HG03354 (cell line): ENCODE measurements around the gene PACSIN1.

Source experiments
- ATAC-seq: cut with Tn5 transposase; IDR thresholded peaks from one replicate; pipeline ENCODE4 v1.9.1; 2021; ENCODE audit warnings: mild to moderate bottlenecking; ENCODE audit not compliant: unreplicated experiment, poor library complexity, severe bottlenecking

Gene PACSIN1

DNA sequence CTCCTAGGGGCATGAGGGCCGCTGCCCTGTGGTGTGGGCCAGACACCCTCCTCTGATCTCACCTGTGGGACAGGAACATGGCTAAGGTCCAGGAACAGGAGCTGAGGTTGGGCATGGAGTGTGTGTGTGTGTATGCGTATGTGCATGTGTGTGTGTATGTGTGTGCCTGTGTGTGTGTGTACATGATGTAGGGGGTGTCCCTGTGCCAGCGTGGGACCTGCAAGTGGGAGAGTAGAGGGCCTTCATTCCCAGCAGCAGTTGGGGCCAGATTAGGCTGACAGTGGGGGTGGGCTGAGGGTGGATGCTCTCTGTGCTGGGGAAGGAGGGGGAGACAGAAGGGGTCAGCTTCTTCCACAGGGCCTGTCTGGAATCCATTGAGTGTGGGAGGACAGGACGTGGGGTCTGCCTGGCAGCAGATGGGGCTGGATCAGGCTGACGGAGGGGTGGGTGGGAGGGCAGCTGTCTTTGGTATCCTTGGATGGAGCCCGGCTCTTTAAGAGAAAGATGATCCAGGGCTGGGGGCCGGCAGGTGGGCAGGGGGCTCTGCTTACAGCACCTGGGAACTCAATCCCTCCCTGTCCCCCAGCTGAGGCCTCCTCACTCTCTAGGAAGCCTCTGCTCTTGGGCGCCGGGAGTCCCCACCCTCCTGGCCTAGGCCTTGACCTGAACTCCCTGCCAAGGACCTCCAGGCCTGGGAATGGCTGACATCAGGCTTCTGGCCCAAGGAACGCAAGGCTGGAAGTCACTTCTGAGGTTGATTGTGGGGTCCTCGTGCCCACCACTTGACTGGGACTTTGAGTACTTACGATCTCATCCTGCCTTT, 46.2 kb downstream of the PACSIN1 start:
- no peak for ATAC-seq

DNA sequence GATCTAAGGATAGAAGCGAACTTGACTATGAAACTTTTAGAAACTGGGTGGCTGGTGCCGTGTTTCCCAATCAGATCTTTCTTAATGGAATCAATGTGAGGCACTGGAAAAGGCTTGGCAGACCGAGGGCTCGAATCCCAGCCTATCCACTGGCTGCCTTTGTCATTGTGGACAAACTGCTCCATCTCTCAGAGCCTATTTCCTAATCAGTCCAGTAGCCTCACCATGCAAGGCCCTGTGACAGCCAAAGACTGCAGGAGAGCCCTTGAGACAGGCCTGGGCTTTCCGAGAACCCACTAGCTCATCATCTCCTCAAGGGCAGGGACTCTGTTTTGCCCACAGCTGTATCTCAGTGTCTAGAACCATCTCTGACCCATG, 46.9 kb downstream of the PACSIN1 start:
- ATAC-seq = no peak

DNA sequence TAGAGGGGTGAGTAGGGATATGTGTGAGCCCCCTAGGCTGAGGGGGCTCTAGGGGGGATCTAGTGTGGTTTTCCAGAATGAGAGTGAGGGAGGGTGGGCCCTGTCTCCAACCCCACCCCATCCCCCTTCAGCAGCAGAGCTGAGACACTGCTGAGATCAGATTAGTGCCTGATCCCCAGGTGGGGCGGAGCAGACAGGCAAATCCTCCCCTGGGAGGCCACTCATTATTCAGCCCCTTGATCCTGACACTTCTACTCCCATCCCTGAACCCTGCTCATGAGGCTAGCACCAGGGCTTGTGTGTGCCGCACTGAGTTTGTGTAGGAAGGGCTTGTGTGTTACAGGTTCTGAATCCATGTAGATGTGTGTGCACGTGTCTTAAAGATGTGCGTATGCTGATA, 47.8 kb downstream of the PACSIN1 start:
- no peak for ATAC-seq

DNA sequence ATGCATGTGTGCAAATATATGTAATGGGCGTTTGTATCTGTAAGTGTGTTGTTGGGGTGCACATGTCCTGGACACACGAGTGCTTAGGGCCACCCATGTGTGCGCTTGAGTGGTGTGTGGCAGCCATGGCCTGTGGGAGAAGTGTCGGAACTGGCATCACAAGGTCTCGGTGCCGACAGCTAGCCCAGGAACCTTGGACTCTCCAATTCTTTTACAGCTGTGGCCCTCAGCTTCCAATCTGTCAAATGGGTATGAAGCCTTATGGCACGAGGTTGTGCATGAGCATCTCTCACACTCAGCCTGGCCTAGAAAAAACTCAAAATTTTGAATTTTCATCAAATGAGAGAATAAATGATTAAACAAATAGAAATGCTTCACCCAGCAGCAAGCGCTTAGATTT, 48.2 kb downstream of the PACSIN1 start:
- no peak for ATAC-seq

DNA sequence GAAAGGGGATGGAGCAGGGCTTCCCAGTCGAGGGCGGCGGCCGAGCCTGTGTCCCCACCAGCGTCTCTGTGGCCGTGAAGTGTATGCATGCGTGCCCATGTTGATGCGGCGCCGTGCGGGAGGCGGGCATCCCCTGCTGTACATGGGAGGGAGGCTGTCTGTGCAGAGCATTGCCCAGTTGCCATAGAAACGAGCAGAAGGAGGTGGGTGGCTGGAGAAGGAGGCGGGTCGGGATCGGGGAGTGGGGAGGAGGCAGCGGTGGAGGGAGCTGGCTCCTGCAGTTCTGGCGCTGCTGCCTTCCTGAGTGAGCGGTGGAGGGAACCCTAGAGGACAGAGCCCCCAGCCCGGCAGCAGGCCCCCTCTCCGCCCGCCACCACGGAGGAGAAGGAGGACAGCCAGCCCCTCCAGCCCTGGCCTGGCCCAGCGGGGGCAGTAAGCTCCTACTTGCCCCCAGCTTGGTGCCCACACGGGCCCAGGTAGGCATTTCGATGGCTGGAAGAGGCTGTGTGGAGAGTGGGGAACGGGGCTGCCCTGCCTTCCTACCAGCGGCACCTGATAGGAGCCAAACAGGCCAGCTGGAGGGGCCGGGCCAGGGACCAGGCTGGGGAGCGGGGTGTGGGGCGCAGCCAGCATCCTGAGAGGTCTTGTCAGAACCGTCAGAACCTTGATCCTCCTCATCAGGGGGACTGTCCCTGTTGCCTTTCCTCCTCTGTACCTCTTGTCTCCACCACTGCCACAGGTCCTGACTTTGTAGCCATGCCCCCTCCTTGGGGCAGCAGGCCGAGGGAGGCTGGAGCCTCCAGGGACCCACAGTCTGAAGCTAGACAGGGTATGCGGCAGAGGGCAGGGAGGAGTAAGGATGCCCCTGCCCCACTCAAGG, 49.0 kb downstream of the PACSIN1 start:
- ATAC-seq = no peak

DNA sequence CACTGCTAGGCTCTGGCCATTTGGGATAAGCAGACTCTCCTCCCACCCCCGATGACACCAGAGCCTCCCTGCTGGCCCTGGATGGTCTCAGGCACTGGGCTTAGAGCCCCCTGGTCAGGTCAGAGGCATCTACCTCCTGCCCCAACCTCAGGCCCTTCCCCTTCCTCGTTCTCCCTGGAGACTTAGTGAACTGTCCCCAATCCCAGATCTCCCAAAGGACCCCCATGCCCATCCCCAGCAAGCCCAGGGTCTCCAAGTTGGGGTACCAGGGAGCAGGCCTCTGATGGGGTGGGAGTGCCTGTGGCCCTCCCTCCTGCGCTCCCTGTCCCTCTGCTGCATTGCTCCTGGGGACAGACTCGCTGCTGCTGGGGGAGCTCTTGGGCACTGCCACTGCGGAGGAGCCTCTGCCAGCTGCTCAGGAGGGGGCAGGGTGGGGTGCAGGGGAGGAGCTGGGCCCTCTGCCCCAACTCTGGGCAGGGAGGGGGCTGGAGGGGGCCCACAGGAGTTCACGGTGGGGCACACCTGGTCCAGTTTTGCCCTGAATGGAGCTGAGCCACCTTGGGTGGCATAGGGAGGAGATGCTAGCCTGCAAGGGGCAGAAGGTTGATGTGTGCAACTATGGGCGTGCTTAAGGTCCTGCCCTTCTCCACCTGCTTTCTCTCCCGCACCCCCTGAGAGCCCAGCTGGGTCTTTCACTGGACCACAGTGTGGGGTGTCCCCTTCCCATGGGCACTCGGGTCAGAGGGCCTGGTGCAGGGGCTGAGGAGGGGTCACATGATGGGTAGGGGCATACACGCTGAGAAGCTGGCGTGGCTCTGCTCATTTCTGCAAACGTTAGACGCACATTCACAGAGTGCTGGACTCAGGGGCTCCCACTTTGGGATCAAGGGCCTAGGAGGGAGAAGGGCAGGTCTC, 49.9 kb downstream of the PACSIN1 start:
- no peak for ATAC-seq

DNA sequence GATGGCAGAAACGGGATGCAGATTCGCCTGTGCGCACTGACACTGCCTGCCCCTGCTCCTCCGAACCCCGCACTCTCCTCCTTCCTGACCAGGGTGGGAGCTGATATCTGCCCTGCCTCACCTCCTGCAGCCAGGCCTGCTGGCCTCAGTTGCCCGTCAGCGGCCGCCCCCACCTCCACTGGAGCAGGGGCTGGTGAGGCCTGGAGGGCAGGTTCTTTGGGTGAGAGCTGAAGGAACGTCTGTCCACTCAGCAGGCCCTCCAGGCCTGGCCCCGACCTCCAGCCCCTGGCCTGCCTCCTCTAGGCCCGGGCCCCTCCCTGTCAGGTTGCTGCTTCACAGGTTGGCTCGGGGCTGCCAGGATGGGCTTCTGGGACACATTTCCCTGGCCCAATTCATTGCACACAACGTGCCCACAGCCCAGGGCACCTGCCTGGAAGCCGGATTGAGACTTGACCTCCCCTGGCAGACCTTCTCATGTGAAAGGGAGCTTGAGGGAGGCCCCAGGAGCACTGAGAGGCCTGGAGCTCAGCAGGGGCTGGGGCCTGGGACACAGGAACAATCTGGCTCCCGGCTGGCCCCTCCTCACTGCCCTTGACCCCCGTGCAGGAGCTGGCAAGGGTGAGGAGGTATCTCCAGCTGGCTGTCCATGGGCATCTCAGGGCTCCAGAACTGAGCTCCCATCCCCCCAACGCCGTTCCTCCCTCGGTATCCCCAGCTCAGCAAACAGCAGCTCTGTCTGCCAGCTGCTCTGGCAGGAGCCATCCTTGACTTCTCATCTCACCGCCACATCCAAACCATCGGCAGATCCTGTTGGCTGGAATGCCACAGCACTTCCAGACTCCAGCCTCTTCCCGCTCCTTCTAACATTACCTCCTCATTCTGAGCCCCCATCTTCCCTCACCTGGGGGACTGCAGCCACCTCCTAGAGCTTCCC, 50.8 kb downstream of the PACSIN1 start:
- no peak for ATAC-seq

DNA sequence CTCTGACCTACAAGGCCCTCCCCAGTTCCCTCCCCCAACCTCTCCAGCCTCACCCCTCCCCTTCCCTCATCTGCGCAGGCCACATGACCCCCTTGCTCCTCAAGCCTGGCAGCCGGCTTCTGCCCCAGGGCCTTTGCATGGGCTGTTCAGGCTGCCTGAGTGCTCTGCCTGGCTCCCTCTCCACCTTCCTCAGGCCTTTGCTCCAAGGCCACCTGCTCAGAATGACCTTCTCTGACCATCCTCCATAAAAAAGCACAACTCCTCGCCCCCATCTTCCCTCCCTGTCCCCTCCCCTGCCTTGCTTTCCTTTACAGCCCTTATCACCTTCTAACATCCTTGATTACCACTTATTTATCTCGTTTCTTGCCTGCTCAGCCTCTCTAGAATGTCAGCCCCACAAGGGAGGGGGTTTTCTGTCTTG, 51.6 kb downstream of the PACSIN1 start:
- no peak for ATAC-seq

DNA sequence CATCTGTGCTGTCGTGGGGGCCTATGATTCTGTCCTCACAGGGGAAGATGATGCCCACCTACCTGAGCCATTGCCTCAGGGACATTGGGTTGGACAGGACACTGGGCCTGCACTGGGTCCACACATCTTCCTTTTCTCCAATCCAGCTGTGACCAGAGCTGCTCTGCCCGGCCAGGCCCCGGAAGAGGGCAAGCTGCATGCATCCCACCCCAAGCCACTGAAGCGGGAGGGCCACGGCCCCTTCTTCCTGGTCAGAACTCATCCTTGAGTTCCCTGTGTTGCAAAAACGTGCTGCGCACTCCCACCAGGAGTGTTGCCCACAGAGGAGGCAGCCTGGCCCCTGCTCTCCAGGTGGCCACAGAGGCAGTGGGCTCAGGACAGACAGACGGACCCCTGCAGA, 52.1 kb downstream of the PACSIN1 start:
- no peak for ATAC-seq

DNA sequence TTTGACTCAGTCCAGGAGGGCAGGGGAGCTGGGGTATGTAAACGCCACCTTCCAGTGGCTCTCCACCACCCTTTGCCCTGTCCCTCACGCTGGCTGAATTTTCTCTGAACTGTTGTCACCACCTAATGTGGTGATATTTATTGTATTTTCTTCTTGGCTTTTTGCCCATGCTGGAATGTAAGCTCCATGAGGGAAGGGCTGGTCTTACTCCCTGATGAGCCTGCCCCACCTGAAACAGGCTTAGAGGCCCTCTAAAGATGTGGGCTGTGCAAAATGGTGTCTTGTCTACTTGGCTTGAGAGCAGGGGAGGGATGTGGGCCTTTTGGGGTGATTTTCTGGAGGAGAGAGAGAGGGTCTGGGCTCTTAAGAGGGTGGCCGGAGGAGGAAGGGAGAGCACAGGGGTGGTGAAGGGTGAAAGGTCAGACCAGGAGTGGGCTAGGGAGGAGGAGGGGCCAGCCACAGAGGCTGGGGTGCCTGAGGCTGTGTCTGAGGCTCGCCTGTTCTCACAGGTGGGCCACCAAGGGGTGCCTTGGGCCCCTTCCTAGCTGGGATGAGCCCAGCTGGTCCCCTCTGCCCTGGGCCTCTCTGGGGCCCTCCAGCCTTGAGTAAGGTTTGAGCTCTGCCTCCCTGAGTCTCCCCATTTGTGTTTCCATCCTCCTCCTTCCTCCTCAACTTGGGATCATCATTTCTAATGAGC, 52.9 kb downstream of the PACSIN1 start:
- ATAC-seq = no peak

DNA sequence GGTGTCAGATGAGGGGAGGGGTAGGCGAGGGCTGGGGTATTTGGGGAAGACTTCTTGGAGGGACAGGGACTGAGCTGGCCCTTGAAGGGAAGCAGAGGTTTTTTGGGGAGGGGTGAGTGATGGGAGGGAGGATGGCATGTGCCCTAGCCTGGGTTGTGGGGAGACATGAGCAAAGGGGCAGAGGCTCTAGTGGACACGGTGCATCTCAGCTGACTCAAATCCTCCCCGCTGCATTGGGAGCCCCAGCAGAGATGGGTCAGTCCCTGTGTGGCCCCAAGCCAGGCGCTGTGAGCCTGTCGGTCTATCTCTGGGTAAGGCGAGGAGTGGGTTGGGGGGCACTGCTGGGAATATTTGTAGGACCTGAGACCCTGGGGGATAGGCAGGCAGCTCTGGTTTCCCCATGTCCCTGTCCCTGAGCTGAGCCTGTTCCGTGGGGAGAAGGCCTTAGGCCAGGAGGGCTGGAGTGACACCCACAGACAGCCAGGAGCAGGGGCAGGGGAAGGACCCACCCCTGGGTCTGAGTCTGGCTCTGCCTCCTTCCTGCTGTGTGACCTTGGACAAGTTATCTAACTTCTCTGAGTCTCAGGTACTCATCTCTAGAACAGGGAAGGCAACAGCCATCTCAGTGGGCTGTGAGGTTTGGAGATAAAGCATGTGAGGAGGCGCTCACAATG, 54.2 kb downstream of the PACSIN1 start:
- ATAC-seq = no peak

DNA sequence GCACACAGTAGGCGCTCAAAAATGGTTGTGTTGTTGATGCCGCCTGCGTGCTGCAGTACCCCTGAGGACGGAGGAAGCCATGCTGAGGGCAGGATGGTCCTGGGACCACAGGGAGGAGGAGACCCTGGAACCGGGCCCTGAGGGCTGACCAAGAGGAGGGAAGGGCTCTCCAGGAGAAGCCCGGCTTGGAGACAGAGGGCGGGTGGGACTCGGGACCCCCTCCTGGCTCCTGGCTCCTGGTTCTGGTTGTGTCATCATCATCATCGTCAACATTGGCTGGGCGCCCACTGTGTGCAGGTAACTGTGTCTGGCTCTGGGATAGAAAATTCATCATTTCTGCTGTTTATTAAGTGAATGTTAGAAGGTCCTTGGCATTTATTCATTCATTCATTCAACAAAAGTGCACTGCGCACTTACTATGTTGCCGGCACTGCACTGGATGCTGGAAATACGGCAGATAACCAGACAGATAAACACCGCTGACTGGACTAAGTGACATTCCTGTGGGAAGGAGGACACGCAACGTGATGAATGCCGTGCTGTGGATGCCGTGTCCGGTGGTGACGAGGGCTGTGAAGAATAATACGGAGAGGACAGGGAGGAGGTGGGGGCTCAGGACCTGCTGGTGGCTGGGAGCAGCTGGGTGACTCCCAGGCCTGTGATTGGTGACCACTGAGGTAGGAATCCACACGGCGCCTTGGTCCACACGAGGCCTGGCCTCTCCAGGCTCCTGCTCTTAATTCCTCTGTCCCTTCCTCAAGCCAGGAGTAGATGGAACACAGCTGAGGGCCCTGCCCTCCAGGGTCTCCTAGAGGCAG, 55.0 kb downstream of the PACSIN1 start:
- ATAC-seq = no peak

DNA sequence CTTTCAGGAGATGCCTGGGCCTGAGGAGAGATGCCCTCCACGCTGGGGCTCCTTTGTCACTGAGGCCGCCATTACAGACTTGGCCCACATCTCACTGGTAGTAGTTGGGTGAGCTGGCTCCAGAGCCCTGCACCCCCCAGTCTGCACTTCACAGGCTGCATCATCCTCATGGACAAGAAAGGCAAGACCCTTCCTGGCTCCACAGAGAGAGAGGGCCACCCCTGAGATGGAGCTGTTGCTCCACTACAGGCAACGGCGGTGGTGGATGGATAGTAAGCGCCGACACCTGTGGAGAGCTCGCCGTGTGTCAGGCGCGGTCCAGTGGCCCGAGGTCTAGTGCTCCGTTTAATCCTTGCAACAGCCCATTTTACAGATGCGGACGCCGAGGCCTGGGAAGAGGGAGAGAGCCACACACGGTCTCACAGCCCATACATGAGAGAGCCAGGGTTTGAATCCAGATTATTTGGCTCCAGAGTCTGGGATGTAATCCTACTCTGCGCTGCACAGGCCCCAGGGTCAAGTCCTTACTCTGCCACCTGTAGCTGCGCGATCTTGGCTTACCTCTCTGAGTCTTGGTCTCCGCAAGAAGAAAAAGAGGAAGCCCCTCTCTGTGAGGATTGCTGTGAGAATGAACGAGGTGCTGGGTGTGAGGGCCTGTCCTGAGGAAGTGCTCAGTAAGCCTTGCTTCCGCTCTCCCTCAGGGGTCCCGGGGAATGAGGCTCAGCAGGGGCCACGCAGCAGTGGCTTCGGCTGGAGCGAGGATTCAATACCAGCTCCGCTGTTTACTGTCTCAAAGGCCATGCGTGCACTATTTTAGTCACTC, 55.8 kb downstream of the PACSIN1 start:
- no peak for ATAC-seq

DNA sequence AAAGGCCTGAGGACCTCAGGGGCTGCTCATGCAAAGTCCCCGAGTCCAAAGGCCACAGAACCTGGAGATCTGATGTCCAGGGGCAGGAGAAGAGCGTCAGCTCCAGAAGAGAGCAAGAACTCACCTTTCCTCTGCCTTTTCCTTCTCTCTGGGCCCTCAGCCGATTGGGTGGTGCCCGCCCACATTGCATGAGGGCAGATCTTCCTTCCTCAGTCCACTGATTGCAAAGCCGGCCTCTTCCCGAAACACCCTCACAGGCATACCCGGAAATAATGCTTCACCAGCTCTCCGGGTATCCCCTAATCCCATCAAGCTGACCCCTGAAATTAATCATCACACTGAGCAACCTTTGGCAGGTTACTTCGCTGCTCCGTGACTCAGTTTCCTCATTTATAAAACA, 56.9 kb downstream of the PACSIN1 start:
- ATAC-seq = no peak

DNA sequence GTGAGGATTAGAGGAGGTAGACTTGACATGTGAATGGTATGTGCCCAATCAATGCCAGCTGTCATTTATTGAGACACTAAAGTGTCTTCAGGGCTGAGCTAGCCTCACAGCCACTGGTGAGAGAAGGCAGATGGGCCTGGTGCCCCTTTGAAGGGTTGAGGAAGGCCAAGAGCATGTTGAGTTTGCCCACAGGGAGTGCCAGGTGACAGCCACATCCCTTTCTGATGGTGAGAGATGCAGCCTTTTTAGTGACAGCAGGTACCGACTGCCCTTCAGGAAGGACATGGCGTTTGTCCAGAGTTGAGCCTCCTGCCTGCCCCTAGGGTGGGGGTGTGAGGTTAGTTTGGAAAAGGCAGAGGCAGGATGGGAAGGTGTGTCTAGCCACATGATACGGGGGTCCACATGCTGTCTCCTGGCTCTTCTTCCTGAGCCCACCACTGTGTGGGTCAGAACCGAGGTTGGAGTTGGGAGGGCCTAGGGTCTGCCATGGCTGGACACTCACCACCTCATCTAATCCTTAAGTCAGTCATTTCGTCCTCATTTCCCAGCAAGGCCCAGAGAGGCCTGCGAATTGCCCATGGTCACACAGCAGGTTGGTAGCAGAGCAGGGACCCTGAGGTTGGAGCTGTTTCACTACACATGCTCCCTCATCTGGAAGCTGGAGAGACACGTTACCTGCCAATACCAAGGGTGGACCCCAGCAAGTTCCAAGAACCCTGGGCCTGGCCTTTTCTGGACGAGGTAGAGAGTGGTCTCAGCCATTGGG, 57.7 kb downstream of the PACSIN1 start:
- ATAC-seq = no peak

DNA sequence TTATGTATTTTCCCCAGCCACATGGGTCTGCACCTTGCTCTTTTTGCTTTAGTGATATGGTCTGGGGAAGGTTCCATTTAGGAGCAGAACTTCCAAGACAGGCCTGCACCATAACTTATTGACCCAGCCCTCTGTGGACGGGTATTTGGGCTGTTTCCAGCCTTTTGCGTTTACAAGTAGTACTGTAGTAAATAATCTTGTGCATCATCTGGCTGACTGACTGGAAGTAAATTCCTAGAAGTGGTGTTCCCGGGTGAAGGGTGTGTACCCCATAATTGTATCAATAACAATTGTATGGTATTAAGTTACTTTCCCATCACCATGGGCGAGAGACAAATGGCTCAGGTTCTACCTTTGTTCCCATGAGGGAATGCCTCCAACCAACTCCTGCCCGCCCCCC, 58.6 kb downstream of the PACSIN1 start:
- no peak for ATAC-seq
